OCI-LY3 (cell line): ENCODE results near the gene FBXO47.

Source experiments
- EZH2phosphoT487 ChIP-seq: fragments of 200-600 bp; shearing (Covaris generic); IDR thresholded peaks from 2 replicates; pipeline ENCODE4 v1.6.1; 2018; ENCODE audit warnings: antibody characterized with exemption, mixed run types, low read depth
- TF ChIP-seq, protein P1 (sequence below): fragments of 200-600, 300-600 bp; sonication (generic); IDR thresholded peaks from 2 replicates; pipeline ENCODE4 v1.5.1; 2014; ENCODE audit warnings: antibody characterized with exemption, low read length, low read depth

DNA sequence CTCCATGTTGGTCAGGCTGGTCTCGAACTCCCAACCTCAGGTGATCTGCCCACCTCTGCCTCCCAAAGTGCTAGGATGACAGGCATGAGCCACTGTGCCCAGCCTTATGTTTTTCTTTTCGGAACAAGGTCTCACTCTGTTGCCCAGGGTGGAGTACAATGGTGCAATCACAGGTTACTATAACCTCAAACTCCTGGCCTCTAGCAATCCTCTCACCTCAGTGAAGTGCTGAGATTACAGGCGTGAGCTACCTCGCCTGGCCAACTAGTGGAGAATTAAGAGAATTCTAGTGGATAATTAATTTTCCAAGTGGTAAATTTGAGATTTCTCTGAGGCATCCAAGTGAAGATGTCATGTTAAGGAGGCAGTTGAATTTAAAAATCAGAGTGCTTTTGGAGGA lies 2.9 kb upstream of the FBXO47 start:
- TF ChIP-seq, protein P1, sequence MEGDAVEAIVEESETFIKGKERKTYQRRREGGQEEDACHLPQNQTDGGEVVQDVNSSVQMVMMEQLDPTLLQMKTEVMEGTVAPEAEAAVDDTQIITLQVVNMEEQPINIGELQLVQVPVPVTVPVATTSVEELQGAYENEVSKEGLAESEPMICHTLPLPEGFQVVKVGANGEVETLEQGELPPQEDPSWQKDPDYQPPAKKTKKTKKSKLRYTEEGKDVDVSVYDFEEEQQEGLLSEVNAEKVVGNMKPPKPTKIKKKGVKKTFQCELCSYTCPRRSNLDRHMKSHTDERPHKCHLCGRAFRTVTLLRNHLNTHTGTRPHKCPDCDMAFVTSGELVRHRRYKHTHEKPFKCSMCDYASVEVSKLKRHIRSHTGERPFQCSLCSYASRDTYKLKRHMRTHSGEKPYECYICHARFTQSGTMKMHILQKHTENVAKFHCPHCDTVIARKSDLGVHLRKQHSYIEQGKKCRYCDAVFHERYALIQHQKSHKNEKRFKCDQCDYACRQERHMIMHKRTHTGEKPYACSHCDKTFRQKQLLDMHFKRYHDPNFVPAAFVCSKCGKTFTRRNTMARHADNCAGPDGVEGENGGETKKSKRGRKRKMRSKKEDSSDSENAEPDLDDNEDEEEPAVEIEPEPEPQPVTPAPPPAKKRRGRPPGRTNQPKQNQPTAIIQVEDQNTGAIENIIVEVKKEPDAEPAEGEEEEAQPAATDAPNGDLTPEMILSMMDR, result no peak
- TF ChIP-seq EZH2phosphoT487, result no peak
